C4-2B (cell line): Measurements from ENCODE around the gene TAF13.

ENCODE experiments used
- CTCF ChIP-seq: fragments of 450-650 bp; conservative IDR thresholded peaks from 2 replicates; pipeline ENCODE4 v1.5.1; 2017; ENCODE audit warnings: mild to moderate bottlenecking
- ZFX ChIP-seq: fragments of 450-650 bp; IDR thresholded peaks from 2 replicates; pipeline ENCODE4 v1.6.1; 2017

GRCh38 chr1:109083501-109083900 lies 7.7 kb upstream of the TAF13 start:
- TF ChIP-seq CTCF (no peak), ZFX (no peak)
